Body of pancreas (tissue), 4 donors: Measurements from ENCODE around the gene RUNX2.

Source experiments
- CTCF ChIP-seq, 7 experiments: fragments of 450-650 bp in 4 of 7; fragments of 200-600 bp in 3 of 7; sonication (generic) in 3 of 7; IDR thresholded peaks; one replicate each; pipeline ENCODE4 v1.5.1; 2016 to 2019; ENCODE audit warnings: antibody characterized with exemption in 7 of 7
- POLR2A ChIP-seq, 3 donors: fragments of 450-650 bp; IDR thresholded peaks; one replicate each; pipeline ENCODE4 v1.6.1; 2016; ENCODE audit warnings: antibody characterized with exemption in 3 of 3, mild to moderate bottlenecking in 2 of 3

GRCh38 chr6:45438151-45438550, 110.0 kb downstream of the RUNX2 start:
- TF ChIP-seq CTCF (IDR thresholded peaks at IDR 0.05) (no peak), POLR2A (IDR thresholded peaks at IDR 0.05) (no peak)
